Right lobe of liver (tissue), 6 donors: ENCODE measurements around the gene SEC22A. TPM values are rescaled to one million over a fixed set of nuclear protein-coding genes. Genes with fewer than 3 reads are reported as not detected.

ENCODE experiments used
- ATAC-seq, 4 donors: fragments of 200-7000 bp; cut with Tn5 transposase; one replicate each; pipeline ENCODE4 v1.9.1; 2020; ENCODE audit warnings: mild to moderate bottlenecking in 4 of 4, moderate library complexity in 4 of 4
- DNase-seq, 3 donors: peaks; one replicate each; pipeline ENCODE4 v3.0.0-alpha.2; 2020
- H3K27ac ChIP-seq, 3 donors: fragments of 200-600 bp; one replicate each; pipeline ENCODE4 v1.8.0; 2022
- H3K27me3 ChIP-seq, 2 donors: fragments of 200-600 bp; one replicate each; pipeline ENCODE4 v1.8.0; 2022
- H3K36me3 ChIP-seq, 4 donors: fragments of 200-600 bp; sonication (generic) in 1 of 4; one replicate each; pipeline versions ENCODE4 v1.5.1 to v1.8.0; 2017 to 2022; ENCODE audit warnings: control low read depth in 1 of 4
- H3K4me1 ChIP-seq, 4 donors: fragments of 200-600 bp; sonication (generic) in 1 of 4; one replicate each; pipeline versions ENCODE4 v1.5.1 to v1.8.0; 2017 to 2022; ENCODE audit warnings: control low read depth in 1 of 4
- H3K4me3 ChIP-seq, 3 donors: fragments of 200-600 bp; one replicate each; pipeline ENCODE4 v1.8.0; 2022
- H3K9me3 ChIP-seq, 4 donors: fragments of 200-600 bp; sonication (generic) in 1 of 4; one replicate each; pipeline versions ENCODE4 v1.5.1 to v1.8.0; 2017 to 2022; ENCODE audit warnings: control low read depth in 1 of 4
- CTCF ChIP-seq, 4 donors: fragments of 200-600 bp in 3 of 4; fragments of 450-650 bp in 1 of 4; IDR thresholded peaks; one replicate each; pipeline versions ENCODE4 v1.5.1 to v1.8.0; 2016 to 2022; ENCODE audit warnings: antibody characterized with exemption in 4 of 4, mild to moderate bottlenecking in 2 of 4
- POLR2A ChIP-seq: fragments of 450-650 bp; IDR thresholded peaks from one replicate; pipeline ENCODE4 v1.6.1; 2017; ENCODE audit warnings: antibody characterized with exemption, mild to moderate bottlenecking
- WGBS: methylation state at CpG from one replicate; pipeline ENCODE4 v1.1.6; 2018; ENCODE audit warnings: low coverage, low lambda C conversion rate; ENCODE audit not compliant: insufficient coverage; ENCODE audit errors: missing lambda C conversion rate; 5-methylcytosine and 5-hydroxymethylcytosine counted together
- intact Hi-C, 2 donors: fragments of 100-400 bp; cut with DNase I; formaldehyde crosslinking; loops; one replicate each; pipeline versions ENCODE4 v1.11.2 to v1.14.1; 2022
- total RNA-seq, 6 experiments: library from RNA; depleted of rRNA in 2 of 6; stranded (reverse); fragments of >200 nt in 2 of 6; fragmentation: NEBNext Ultra II Directional in 3 of 6; extraction: Animal tissue kit (Norgen Biotek cat#: 25700) in 3 of 6; gene quantifications; one replicate each; pipeline versions ENCODE4 v1.1.0 to v1.2.4, GENCODE V29; 2016 to 2023
- donor health status: DM: no; HTN: yes; CAD: no.
- donor health status: DM: no; HTN: no; CAD: no.
- donor health status: DM: no; HTN: no; CAD: no.
- donor health status: DM: no; HTN: yes; CAD: no.
- donor health status: DM: no; HTN: yes; CAD: no.

The SEC22A gene
- total RNA-seq, 6 experiments from 2014 or later, result 7.5 to 24.9 (median 11.0) TPM

GRCh38 chr3:123290962-123291361 is 89.2 kb downstream of the SEC22A start:
- TF ChIP-seq CTCF (IDR thresholded peaks at IDR 0.05) (no peak), POLR2A (no peak)
- 80% methylated on average over 4 of the region's 23 CpGs for WGBS
- Histone ChIP-seq H3K4me1 (no peaks in the 10 kb centered on the region), H3K27ac (no peak overlapping the region), H3K9me3 (no peaks in the 10 kb centered on the region), H3K36me3 (no peaks in the 10 kb centered on the region), H3K4me3 (no peak overlapping the region), H3K27me3 (no peaks in the 10 kb centered on the region)
- no peak for ATAC-seq
- intact Hi-C loops, result no loop called here
- DNase-seq, result peak in 1 of 3 donors; percentile 33

GRCh38 chr3:123291404-123291803 is 89.7 kb downstream of the SEC22A start:
- no peak overlapping the region for H3K4me3 ChIP-seq
- DNase-seq (peak in 1 of 3 donors; percentile 31), ATAC-seq (no peak)
- intact Hi-C loops, result no loop called here
- H3K4me1 ChIP-seq, result no peaks in the 10 kb centered on the region
- 86% methylated on average over 4 of the region's 7 CpGs for WGBS
- no peaks in the 10 kb centered on the region for H3K9me3 ChIP-seq
- H3K27ac ChIP-seq, result no peak overlapping the region
- H3K27me3 ChIP-seq, result no peaks in the 10 kb centered on the region
- TF ChIP-seq POLR2A (no peak), CTCF (IDR thresholded peaks at IDR 0.05) (no peak)
- H3K36me3 ChIP-seq, result no peaks in the 10 kb centered on the region

DNA sequence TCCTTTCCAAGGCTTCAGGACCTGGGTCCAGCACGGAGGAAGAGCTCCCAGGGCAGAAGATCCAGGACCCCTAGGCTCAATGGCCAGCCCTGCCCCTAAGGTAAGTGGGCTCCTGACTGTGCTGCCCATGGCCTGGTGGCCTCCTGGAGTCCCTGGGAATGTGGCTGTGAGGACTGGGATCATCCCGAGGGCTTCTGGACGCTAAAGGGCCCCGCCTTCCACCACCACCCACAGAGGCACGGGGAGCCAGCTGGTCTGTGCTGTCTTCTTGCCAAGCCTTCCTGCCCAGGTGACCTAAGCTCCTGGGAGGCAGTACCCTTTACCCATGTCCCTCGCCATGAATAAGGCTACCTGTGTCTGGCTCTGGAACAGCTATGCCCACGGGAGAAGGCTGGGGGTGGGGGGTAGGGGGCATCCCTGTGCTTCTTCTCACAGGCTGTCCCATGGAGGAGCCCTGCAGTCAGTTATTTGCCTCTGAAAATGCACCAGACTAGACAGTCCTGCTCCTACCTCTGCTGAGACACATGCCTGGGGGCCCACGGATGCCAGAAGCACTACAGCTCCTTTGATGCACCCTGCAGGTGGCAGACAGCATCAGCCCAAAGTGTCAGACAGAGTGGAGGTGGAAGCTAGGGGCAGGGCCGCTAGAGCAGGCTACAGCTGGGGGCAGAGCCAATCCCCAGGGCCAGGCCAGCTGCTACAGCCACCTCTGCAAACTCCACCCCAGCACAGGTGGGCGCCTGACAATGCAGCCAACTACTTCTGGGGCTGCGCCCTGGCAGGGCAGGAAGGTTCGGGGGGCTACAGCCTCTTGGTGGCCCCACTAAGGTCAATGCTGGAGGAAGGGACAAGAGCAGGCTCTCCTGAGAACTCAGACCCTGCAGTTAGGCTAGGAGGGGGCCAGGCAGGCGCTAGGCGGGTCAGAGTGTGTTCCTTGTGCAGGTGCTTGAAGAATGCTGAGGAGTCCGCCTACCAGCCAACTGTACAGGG is 90.9 kb downstream of the SEC22A start:
- ATAC-seq (no peak), DNase-seq (peak in 1 of 3 donors; percentile 39)
- no peak overlapping the region for H3K27ac ChIP-seq

DNA sequence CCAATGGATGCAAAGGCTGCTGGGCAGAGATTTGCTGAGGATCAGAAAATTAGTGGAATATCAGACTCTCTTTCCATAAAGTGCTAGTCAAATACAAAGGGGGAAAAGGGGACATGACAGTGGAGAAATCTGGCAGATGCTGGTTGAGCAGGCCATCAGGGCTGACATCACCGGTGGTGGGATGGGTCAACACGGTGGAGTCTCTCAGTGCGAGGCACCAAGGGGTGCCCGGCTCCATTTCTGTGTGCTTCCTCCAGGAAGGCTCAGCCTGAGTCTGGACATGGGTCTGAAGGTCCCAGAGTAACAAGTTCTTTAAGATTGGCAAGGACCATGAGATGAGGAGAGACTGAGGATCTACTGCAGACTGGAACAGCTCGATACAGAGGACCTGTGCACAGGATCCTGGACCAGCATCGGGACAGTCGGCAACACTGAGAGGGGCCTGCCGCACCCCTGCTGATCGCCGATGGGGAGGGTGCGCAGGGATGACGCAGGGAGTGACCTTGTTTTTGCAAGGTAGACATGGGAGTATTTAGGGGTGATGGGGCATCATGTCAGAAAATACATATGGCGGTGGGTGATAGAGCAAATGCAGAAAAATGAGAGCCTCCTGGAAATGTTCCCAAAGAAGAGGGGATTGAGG is 92.7 kb downstream of the SEC22A start:
- WGBS, result 90% methylated on average over 4 of the region's 13 CpGs
- H3K36me3 ChIP-seq, result no peaks in the 10 kb centered on the region
- no peak for ATAC-seq
- no peak for TF ChIP-seq CTCF (IDR thresholded peaks at IDR 0.05)
- TF ChIP-seq POLR2A, result no peak
- H3K27ac ChIP-seq, result no peak overlapping the region
- no peak overlapping the region for H3K4me3 ChIP-seq
- H3K9me3 ChIP-seq, result no peaks in the 10 kb centered on the region
- H3K4me1 ChIP-seq, result no peaks in the 10 kb centered on the region
- intact Hi-C loops, result no loop called here
- no peaks in the 10 kb centered on the region for H3K27me3 ChIP-seq
- DNase-seq, result no peak

More for the DNA sequence above, 90.9 kb downstream of the SEC22A start:
- 55% methylated on average over 4 of the region's 15 CpGs for WGBS
- no peak overlapping the region for H3K4me3 ChIP-seq
- intact Hi-C loops, result no loop called here
- no peaks in the 10 kb centered on the region for H3K36me3 ChIP-seq
- no peaks in the 10 kb centered on the region for H3K27me3 ChIP-seq
- no peak for TF ChIP-seq CTCF (IDR thresholded peaks at IDR 0.05)
- no peak for TF ChIP-seq POLR2A
- no peaks in the 10 kb centered on the region for H3K9me3 ChIP-seq
- no peaks in the 10 kb centered on the region for H3K4me1 ChIP-seq
